GM18526 (cell line): ENCODE measurements around the gene TPO.

Source experiments
- POLR2A ChIP-seq: IDR thresholded peaks from 3 replicates; pipeline ENCODE4 v1.6.1; 2011; ENCODE audit not compliant: insufficient read length; ENCODE audit errors: extremely low read depth

TPO gene

DNA sequence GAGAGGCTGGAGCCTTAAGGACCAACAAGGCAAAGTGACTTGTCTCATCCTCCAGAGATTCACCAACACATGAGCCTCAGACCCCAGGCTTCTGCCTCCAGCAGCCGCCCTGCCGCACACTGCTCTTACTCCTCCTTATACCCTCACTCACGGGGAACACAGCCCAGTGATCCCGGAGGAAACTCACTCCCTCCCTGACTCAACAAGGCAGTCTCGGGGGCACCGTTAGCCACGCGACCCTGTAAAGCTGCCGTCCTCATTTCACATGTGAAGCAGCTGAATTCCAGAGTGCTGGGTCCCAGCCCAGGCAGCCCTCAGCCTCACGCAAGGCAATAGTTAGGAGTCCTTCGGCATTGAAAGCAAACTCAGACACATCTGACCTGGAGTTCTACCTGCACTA, 129.7 kb downstream of the TPO start:
- no peak for TF ChIP-seq POLR2A

DNA sequence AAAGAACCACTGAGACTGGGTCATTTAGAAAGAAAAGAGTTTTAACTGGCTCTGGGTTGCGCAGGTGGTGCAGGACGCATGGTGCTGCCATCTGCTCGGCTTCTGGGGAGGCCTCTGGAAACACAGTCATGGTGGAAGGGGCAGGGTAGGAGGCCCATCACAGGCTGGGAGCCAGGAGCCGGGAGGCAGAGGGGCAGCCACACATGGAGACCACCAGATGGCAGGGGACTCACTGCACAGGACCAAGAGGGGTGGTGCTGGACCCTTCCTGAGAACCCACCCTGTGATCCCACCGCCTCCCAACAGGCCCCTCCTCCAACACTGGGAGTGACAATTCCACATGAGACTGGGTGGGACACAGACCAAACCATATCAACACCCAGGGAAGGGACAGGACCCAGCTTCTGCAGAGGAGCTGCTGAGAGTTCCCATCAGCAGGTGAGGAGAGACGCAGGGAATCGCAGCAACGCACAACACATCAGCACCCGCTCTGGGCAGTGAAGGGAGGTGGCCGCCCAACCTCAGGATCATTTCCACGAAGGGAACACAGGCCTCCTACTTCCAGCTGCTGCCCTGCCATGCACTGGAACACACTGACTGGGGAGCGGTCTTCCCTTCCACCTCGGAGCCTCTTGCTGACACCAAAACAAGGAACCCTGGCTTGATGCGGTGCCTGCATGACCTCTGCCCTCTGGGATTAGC, 130.7 kb downstream of the TPO start:
- TF ChIP-seq POLR2A = no peak

DNA sequence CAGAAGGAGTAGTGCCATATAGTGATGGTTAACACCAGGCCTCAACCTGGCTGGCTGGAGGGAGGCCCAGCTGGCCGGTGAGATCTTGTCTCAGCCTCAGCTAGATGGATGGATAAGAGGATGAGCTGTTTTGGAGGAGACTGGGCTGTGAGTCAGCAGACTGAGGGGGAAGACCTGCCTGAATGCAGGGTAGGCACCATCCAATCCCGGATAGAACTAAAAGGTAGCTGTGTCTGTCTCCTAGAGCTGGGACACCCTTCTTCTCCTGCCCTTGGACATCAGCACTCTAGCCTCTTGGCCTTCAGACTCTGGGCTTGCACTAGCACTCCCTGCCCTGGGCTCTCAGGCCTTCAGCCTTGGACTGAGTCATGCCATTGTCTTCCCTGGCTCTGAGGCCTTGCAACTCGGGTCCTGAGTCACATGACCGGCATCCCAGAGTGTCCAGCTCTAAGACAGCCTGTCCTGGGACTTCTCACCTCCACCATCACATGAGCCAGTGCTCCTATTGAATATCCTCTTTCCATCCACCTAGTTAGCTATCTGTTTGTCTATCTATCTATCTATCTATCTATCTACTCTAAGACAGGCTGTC, 131.3 kb downstream of the TPO start:
- no peak for TF ChIP-seq POLR2A

DNA sequence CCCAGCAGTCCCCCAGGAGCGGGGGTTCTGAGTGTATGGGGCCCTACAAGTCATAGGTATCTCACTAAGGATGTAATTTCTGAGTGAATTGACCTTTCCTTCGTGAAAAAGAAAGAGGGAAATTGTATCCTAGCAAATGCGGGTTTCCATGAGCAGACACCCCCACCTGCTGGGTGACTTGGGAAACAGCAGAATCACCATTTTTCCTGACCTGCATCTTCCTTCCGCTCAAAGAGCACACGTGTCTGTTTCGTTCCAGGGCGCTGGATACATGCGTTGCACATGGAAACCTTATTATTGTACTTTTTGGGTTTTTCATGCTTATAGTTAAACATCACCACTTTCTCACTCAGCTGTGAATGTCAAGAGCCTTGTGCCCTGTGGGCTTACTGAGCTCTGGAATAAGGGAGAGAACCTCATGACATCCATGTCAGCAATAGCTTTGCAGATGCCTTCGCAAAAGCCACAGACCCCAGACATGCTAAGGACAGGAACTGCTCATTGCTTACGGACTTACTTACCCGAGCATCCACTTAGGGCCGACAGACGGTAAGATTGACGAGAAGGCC, 132.8 kb downstream of the TPO start:
- TF ChIP-seq POLR2A = no peak

DNA sequence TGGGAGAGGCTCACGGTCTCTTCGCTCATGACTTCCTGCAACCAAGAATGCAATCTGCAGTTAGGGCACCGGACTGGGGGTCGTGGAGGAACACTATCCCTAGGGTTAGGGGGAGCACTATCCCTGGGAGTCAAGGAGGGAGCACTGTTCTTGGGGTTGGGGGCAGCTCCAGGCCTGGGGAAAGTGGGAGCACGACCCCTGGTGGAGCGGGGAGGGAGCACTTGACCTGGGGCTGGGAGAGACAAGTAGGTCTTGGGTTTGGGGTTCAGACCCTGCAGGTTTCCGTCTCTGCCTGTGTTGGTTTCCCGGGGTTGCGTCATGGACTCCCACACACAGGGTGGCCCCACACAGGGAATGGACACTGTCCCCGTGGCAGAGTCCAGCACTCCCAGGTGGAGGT, 133.6 kb downstream of the TPO start:
- no peak for TF ChIP-seq POLR2A

DNA sequence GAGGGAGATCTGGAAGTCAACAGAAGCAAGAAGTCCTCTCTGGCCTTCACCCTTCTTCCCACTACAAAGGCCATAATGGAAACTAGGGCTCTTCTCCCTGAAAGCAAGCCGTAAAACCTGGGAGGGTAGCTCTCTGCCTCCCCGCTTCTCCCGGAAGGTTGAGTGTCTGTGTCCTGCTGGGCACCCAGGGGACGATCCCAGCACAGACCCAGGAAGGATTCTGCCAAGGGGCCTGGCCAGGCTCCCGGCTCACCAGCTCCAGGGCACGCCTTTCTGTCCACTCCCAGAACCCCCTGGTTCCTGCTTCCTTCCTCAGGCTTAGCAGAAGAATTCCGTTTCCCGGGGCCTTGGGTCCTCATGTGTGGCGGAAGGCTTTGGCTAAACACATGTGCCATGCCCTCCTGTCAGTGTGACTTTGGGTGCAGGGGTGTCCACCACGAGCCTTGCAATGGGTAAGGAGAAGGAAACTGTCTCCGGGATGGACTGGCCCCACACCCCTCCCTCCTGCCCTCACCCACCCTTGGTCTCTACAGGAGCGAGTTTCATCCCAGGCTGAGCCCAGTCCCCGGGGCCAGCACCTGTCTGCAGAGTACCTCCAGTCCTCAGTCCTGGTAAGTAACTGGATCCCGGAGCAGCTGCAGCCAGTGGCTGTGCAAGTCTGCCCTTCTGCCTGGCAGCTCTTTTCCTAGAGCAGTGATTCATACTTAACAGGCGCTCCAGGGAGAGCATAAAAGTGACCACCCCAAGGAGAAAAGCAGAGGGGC, 135.8 kb downstream of the TPO start:
- TF ChIP-seq POLR2A = no peak

- no peak for TF ChIP-seq POLR2A
Observed at GRCh38 chr2:1550076-1550475, 136.8 kb downstream of the TPO start.

- TF ChIP-seq POLR2A = no peak
Observed at GRCh38 chr2:1550658-1551316, 137.5 kb downstream of the TPO start.

DNA sequence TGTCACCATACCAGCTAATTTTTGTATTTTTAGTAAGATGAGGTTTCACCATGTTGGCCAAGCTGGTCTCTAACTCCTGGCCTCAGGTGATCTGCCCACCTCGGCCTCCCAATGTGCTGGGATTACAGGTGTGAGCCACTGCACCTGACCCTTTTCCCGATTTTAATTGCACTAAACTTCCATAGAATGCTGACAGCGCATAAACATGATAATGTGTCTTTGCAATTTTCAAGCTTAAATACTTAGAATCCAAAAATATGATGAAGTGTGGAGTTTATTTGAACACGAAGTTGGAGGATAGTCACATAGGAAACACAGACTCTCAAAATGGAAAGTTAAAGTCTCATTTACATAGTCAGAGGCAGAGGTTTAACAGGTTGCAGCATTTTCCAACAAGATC, 138.6 kb downstream of the TPO start:
- no peak for TF ChIP-seq POLR2A

- TF ChIP-seq POLR2A = no peak
Observed at GRCh38 chr2:1552611-1553010, 139.3 kb downstream of the TPO start.

DNA sequence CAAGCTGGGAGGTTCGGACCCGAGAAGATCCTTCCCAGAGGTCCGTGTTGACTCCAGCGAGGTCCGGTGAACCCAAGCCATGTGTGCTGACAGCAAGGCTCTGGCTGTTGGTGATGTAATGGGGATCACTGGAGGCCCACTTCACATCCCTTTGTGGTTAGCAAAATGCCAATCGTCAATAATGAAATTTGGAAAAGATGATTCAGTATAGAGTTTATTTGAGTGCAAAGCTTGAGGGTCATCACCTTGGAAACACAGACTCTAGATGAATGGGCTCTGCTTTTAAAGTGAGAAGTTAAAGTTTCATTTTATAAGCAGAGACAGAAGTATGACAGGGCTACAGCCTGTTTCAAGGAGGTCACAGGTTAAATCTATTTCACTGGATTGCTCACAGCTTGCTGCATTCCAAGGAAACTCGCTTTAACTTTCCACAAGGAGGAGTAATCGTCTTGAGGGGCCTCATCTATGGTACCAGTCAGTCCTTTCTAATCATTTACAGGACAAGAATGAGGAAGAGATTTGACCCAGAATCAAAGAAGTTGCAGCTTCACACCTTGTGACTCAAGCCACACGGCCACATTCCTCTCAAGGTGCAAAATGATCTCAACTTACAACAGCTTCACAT, 140.5 kb downstream of the TPO start:
- TF ChIP-seq POLR2A = no peak

DNA sequence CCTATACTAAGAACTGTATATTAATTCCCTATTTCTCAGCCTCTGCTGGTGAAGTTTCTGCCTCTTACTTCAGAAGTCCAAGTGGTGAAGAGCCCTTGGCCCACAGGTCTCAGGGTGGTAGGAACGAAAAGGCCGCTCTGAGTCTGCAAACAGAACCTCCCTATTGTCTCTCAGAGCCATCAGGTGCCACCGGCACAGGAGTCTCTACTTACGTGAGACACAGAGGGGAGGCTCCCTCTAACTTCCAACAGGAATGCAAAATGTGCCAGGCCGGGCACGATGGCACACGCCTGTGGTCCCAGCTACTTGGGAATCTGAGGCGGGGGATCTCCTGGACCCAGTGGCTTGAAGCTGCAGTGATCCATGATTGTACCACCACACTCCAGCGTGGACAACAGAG, 143.0 kb downstream of the TPO start:
- TF ChIP-seq POLR2A = no peak

- TF ChIP-seq POLR2A = no peak
Observed at GRCh38 chr2:1556776-1557466, 143.7 kb downstream of the TPO start.

DNA sequence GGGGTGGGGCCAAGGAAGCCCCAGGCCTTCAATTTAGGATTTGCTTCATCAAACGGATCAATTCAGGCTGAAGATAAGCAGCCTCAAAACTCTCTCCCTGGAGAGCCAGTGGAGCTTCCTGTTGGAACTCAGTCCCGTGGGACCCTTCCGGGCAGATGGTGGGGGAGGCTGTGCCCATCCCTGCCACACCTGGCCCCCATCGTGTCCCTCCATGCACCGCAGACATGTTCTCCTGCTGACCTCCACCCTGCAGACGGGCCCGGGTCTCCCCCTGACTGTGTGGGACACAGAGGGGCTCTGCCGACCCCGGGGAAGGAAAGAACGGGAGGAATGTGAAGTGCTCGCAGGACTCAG, 144.2 kb downstream of the TPO start:
- no peak for TF ChIP-seq POLR2A
